Subcutaneous abdominal adipose tissue (tissue), 5 donors: ENCODE data around the gene VSTM4.

Source experiments
- H3K27ac ChIP-seq: one replicate; pipeline ENCODE4 v1.7.0; 2013; ENCODE audit warnings: low read depth, mild to moderate bottlenecking, inconsistent platforms, low read length, moderate library complexity
- H3K27me3 ChIP-seq, 5 donors: one replicate each; pipeline ENCODE4 v1.7.0; 2013; ENCODE audit warnings: low read length in 5 of 5, inconsistent platforms in 1 of 5; ENCODE audit not compliant: control insufficient read depth in 5 of 5, insufficient read depth in 4 of 5
- H3K36me3 ChIP-seq, 5 donors: one replicate each; pipeline ENCODE4 v1.7.0; 2013; ENCODE audit warnings: low read length in 5 of 5; ENCODE audit not compliant: control insufficient read depth in 5 of 5, insufficient read depth in 5 of 5
- H3K4me1 ChIP-seq, 5 donors: one replicate each; pipeline ENCODE4 v1.7.0; 2013; ENCODE audit warnings: low read length in 5 of 5, mild to moderate bottlenecking in 3 of 5, moderate library complexity in 1 of 5; ENCODE audit not compliant: control insufficient read depth in 5 of 5, insufficient read depth in 5 of 5
- H3K4me3 ChIP-seq, 5 donors: one replicate each; pipeline ENCODE4 v1.7.0; 2013; ENCODE audit warnings: low read length in 5 of 5, low read depth in 1 of 5
- H3K9ac ChIP-seq, 5 donors: one replicate each; pipeline ENCODE4 v1.7.0; 2013; ENCODE audit warnings: low read length in 5 of 5, mild to moderate bottlenecking in 4 of 5, moderate library complexity in 3 of 5
- H3K9me3 ChIP-seq, 5 donors: one replicate each; pipeline ENCODE4 v1.7.0; 2013; ENCODE audit warnings: low read length in 5 of 5; ENCODE audit not compliant: control insufficient read depth in 5 of 5
- donor health status: healthy.
- donor health status: healthy.
- donor health status: healthy.
- donor health status: healthy.
- donor health status: healthy.

VSTM4 gene

DNA sequence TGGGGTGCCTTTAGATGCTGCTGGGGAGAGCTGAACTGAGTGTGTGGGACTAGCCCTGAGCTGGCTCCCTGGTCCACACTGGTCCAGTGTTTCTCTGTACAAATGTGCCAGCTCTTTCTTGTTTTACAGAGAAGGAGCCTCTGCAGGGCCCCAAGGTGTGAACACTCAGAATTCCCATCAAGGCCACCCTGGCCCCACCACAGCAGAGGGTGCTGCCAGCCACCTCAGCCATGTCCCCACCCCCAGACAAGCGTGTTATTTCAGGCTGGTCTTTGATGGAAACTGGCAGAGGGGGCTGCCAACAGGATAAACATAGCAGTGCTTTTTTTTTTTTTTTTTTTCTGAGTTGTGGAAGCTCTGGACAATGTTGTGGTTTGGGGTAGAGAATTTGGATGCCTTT is 107.2 kb downstream of the VSTM4 start:
- peaks cover 0 to 26% (median 20%) of the 10 kb centered on the region in 5 donors for H3K4me1 ChIP-seq
- no peak overlapping the region for H3K27ac ChIP-seq
- peaks cover 0 to 3% (median 0%) of the 10 kb centered on the region in 5 donors for H3K27me3 ChIP-seq

DNA sequence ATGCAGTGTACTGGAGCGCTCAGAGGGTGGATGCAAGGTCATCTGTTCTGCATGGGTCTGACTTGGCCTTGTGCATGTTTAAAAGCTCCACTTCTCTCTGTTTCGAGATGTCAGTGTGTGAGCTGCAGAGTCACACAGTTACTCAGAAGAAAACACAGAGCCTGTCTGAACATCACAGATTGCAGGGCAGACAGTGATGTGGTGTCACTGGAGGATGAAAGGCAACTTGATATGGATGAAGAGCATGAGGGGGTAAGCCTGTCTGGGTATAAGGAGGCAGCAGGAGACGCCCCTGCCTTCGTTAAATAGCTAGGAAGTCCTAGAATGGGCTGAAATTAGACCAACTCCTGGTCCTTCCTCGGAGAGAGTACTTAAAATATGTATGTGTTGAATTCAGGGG is 108.2 kb downstream of the VSTM4 start:
- no peak overlapping the region for H3K4me3 ChIP-seq
- no peak overlapping the region for H3K9ac ChIP-seq
- H3K27me3 ChIP-seq, result peaks cover 0 to 3% (median 0%) of the 10 kb centered on the region in 5 donors
- H3K9me3 ChIP-seq, result no peaks in the 10 kb centered on the region
- H3K27ac ChIP-seq, result no peak overlapping the region
- no peaks in the 10 kb centered on the region for H3K36me3 ChIP-seq
- H3K4me1 ChIP-seq, result peaks cover 0 to 23% (median 17%) of the 10 kb centered on the region in 5 donors

More for the DNA sequence above, 107.2 kb downstream of the VSTM4 start:
- H3K9ac ChIP-seq, result no peak overlapping the region
- H3K36me3 ChIP-seq, result no peaks in the 10 kb centered on the region
- H3K4me3 ChIP-seq, result no peak overlapping the region
- H3K9me3 ChIP-seq, result no peaks in the 10 kb centered on the region

DNA sequence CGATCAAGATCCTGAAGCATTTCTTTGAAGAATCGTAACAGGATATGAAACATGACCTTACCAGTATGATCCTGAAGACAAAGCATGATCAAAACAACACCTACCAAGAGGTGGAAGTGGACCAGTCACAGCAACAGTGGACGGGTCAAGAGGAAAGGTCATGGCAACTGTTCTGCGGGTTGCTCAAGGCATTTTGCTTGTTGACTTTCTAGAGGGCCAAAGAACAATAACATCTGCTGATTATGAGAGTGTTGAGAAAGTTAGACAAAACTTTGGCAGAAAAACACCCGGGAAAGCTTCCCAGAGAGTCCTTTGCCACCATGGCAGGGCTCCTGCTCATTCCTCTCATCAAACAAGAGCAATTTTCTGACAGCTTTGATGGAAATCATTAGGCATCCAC is 110.1 kb downstream of the VSTM4 start:
- Histone ChIP-seq H3K9ac (no peak overlapping the region), H3K4me3 (no peak overlapping the region), H3K27ac (no peak overlapping the region), H3K36me3 (no peaks in the 10 kb centered on the region), H3K4me1 (peaks cover 0 to 18% (median 16%) of the 10 kb centered on the region in 5 donors), H3K9me3 (no peaks in the 10 kb centered on the region), H3K27me3 (no peaks in the 10 kb centered on the region)

DNA sequence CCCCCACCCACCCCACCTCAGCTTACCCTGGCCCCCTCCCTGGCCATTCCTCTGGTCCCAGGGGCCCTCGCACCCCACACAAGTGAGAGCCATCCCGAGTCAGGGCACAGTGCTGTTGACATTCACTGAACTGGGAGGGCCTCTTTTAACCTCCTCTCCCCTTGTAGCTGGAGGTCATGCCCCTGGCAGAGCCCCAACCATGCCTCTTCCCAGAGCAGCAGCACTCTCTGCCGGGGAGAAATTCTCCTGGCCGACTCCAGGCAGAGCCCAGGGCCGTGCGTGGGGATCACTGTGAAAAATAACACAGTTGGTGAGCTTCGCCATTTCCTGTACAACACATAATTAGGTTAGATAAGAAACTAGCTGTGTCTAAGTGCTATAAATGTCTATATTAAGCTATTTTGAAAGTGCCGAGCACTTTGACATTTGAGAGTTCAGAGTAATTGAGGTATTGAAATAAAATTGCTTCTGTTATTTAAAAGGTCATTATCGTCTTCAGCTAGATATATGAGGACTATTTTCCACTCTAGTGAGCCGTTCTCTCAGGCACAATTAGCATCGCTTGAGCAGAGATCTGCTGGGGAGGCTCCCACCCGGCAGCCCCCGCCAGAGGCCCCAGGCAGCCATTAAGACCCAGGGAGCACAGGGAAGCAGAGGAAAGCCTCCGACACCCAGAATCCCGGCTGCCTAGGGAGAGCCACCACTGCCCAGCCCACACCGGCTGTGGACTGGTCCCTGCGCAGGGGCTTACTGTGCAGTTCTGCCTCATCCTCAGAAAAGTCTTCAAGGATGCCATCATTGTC is 113.3 kb downstream of the VSTM4 start:
- H3K9me3 ChIP-seq, result no peaks in the 10 kb centered on the region
- no peaks in the 10 kb centered on the region for H3K27me3 ChIP-seq
- no peak overlapping the region for H3K4me3 ChIP-seq
- H3K36me3 ChIP-seq, result no peaks in the 10 kb centered on the region
- H3K9ac ChIP-seq, result no peak overlapping the region
- no peak overlapping the region for H3K27ac ChIP-seq
- peaks cover 0 to 6% (median 0%) of the 10 kb centered on the region in 5 donors for H3K4me1 ChIP-seq

DNA sequence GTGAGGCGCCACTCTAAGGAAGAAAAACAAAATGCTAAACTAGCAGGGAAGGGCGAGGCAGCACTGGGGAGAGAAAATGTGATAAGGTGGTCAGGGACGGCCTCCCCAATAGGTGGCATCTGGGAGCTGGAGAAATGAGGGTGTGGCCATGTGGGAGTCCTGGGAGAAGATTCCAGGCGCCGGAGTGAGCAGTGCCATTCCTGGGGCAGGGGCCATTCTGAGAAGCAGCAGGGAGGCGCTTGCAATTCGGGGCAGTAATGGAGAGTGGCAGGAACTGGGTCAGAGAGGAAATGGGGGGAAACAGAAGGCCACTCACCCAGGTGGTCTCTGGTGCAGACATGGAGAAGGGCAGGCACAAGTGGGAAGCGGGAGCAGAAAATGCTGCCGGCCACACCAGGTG is 113.9 kb downstream of the VSTM4 start:
- Histone ChIP-seq H3K4me1 (peaks cover 0 to 6% (median 0%) of the 10 kb centered on the region in 5 donors), H3K9me3 (no peaks in the 10 kb centered on the region), H3K9ac (no peak overlapping the region), H3K36me3 (no peaks in the 10 kb centered on the region), H3K27me3 (no peaks in the 10 kb centered on the region), H3K27ac (no peak overlapping the region), H3K4me3 (no peak overlapping the region)

DNA sequence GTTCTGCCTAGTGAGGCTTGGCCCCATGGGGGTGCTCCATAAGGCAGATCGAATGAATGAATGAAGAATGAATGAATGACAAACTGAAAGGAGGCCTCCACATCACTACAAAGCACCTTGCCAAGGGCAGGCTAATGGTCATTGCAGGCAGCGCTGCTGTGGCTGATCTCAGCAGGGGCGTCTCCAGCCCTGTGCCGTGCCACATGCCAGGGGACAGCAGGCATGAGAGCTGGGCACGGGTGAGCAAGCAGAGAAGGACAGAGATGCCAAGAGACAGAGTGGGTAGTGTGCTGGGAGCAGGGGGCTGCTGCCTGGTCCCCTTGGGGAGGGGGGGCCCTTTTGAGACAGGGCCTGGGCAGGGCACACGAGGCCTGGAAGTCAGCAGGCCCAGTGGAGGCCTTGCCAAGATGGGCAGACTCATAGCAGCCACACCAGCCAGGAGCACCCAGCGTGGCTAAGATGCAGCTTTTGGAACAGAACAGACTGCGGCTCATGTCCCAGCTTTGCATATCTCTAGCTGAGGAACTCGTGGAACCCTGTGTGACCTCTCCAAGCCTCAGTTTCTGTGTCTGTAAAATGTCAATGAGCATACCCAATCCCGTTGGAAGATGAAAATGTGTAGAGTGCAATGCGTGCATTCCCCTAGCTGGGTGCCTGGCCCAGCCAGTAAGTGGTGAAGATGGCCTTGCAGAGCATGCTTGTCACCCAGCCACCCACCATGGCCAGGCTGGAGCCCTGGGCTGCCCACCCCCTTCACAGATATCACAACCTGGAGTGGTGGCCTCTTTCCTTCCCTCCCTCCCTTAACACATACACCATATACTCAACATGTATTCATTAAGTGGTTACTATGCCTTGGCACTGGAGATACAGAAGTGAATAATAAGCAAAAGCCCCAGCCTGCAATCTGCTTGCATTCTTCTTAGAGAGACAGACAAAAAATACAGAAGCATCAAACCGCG is 114.6 kb downstream of the VSTM4 start:
- Histone ChIP-seq H3K9ac (no peak overlapping the region), H3K36me3 (no peaks in the 10 kb centered on the region), H3K27me3 (no peaks in the 10 kb centered on the region), H3K4me3 (no peak overlapping the region), H3K4me1 (peaks cover 0 to 6% (median 0%) of the 10 kb centered on the region in 5 donors), H3K9me3 (no peaks in the 10 kb centered on the region), H3K27ac (no peak overlapping the region)

DNA sequence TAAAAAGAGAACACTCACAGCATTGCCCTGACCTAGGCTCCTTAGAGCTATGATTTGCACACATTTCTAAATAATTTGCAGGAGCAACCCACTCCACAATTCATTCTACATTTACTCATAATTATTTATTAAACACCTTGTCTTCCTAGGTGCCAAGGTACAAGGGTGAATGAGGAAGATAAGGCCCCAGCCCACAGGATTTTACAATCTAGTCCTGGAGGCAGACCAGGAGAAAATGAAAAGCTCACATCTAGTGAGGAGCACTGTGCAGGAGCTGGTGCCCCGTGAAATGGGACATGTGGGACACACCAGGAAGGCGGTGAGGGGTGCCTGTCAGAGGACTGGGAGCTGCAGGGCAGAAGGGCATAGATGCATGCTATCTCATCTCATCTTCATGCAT is 116.0 kb downstream of the VSTM4 start:
- no peak overlapping the region for H3K27ac ChIP-seq
- H3K36me3 ChIP-seq, result no peaks in the 10 kb centered on the region
- no peak overlapping the region for H3K4me3 ChIP-seq
- no peaks in the 10 kb centered on the region for H3K4me1 ChIP-seq
- no peak overlapping the region for H3K9ac ChIP-seq
- H3K9me3 ChIP-seq, result no peaks in the 10 kb centered on the region
- H3K27me3 ChIP-seq, result no peaks in the 10 kb centered on the region

DNA sequence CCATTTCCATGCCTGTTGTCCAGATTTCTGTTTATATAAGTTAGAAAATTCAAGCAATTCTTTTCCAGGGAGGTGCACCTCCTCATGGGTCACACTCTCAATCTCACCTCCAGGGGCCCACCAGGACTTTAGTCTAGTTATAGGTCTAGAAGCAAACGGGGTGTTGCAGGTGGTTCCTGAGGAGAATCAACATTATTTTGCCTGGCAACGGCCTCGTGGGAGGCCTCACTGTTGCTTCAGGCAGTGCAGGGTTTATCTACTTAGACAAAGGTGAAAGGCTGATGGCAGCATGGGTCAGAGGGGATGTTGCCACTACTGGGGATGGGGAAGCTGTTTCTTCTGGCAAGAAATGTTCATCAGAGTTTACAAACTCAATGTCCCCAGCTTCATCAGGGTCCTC is 119.0 kb downstream of the VSTM4 start:
- H3K27me3 ChIP-seq, result no peaks in the 10 kb centered on the region
- no peak overlapping the region for H3K27ac ChIP-seq
- no peak overlapping the region for H3K9ac ChIP-seq
- H3K36me3 ChIP-seq, result no peaks in the 10 kb centered on the region
- no peak overlapping the region for H3K4me3 ChIP-seq
- no peaks in the 10 kb centered on the region for H3K4me1 ChIP-seq
- no peaks in the 10 kb centered on the region for H3K9me3 ChIP-seq

DNA sequence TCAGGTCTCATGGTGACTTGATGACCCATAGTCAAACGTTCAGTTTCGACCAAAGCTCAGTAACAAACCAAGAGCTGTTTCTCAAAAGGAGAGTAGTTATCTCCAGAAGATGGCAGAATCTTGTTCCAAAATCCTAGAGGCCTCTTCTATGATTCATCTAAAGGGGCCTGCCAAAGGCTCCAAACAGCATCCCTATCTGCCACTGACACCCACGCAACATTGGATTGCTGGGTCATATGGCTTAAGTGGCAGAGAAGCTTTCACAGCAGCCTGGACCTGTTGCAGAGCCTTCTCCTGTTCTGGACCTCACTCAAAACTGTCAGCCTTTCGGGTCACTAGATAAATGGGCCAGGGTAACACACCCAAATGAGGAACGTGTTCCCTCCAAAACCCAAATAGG is 121.7 kb downstream of the VSTM4 start:
- Histone ChIP-seq H3K27me3 (no peaks in the 10 kb centered on the region), H3K27ac (no peak overlapping the region), H3K4me1 (no peaks in the 10 kb centered on the region), H3K9me3 (no peaks in the 10 kb centered on the region), H3K4me3 (no peak overlapping the region), H3K36me3 (no peaks in the 10 kb centered on the region), H3K9ac (no peak overlapping the region)

DNA sequence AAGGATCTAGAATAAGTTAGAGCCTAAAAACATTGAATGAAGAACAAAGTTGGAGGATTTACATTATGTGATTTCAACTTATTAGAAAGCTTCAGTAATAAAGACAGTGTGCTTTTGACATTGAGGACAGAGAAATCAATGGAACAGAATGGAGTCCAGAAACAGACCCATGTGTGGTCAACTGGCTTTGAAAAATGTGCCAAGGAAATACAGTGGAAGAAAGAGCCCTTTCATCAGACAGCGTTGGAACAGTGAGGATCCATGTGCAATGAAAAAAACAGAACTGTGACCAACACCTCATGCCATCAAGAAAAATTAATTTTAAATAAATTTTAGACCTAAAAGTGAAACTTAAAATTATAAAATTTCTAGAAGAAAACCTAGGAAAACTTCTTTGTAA is 125.1 kb downstream of the VSTM4 start:
- H3K4me3 ChIP-seq, result no peak overlapping the region
- no peaks in the 10 kb centered on the region for H3K4me1 ChIP-seq
- no peaks in the 10 kb centered on the region for H3K36me3 ChIP-seq
- no peak overlapping the region for H3K27ac ChIP-seq
- peaks cover 0 to 2% (median 0%) of the 10 kb centered on the region in 5 donors for H3K27me3 ChIP-seq
- H3K9me3 ChIP-seq, result no peaks in the 10 kb centered on the region
- H3K9ac ChIP-seq, result no peak overlapping the region
